Upper lobe of left lung (tissue), 4 donors: ENCODE results near the gene SAV1.

Experiments used
- EP300 ChIP-seq, 4 donors: sonication (generic); formaldehyde crosslinking; IDR thresholded peaks; one replicate each; pipeline ENCODE4 v1.5.1; 2017; ENCODE audit warnings: antibody characterized with exemption in 4 of 4, control low read depth in 2 of 4
- POLR2A ChIP-seq, 4 donors: fragments of 450-650 bp; IDR thresholded peaks; one replicate each; pipeline ENCODE4 v1.5.1; 2016 to 2017; ENCODE audit warnings: antibody characterized with exemption in 4 of 4, mild to moderate bottlenecking in 2 of 4
- TF ChIP-seq, protein P1 (sequence below), 6 experiments: fragments of 450-650 bp in 4 of 6; fragments of 200-600 bp in 2 of 6; sonication (generic) in 2 of 6; IDR thresholded peaks; one replicate each; pipeline ENCODE4 v1.5.1; 2016 to 2019; ENCODE audit warnings: antibody characterized with exemption in 6 of 6

DNA sequence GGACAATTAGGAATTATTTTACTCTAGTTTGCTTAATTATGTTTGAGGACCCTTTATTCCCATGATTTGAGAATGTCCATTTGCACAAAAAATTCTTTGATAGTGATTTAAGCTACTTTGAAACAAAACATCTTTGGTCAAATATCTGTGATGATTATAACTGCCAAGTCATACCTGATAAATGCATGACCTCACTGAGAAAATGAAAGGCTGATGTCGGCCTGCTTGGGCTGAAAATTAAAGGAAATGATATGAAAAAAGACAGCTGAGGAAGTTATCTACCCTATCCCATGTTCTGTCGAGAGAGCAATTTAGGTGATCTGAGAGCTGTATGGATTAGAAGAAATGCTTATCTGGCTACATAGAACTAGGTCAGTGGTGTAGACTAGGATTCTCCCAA is 64.5 kb downstream of the SAV1 start:
- TF ChIP-seq EP300 (IDR thresholded peaks at IDR 0.05) (no peak), POLR2A (IDR thresholded peaks at IDR 0.05) (no peak)
- TF ChIP-seq, protein P1, sequence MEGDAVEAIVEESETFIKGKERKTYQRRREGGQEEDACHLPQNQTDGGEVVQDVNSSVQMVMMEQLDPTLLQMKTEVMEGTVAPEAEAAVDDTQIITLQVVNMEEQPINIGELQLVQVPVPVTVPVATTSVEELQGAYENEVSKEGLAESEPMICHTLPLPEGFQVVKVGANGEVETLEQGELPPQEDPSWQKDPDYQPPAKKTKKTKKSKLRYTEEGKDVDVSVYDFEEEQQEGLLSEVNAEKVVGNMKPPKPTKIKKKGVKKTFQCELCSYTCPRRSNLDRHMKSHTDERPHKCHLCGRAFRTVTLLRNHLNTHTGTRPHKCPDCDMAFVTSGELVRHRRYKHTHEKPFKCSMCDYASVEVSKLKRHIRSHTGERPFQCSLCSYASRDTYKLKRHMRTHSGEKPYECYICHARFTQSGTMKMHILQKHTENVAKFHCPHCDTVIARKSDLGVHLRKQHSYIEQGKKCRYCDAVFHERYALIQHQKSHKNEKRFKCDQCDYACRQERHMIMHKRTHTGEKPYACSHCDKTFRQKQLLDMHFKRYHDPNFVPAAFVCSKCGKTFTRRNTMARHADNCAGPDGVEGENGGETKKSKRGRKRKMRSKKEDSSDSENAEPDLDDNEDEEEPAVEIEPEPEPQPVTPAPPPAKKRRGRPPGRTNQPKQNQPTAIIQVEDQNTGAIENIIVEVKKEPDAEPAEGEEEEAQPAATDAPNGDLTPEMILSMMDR (IDR thresholded peaks at IDR 0.05): no peak
